Endometrium (tissue), 2 donors: ENCODE data around the gene PPEF2.

Experiments
- FAIRE-seq: peaks from 2 replicates; lab custom pipeline; 2012; peaks lifted over from hg19 to GRCh38; lab: Jason Lieb, UNC
- donor health status: control.
- donor health status: control.

Gene PPEF2

GRCh38 chr4:75831856-75832405, 70.3 kb downstream of the PPEF2 start:
- FAIRE-seq: no peak

GRCh38 chr4:75830906-75831305, 71.3 kb downstream of the PPEF2 start:
- no peak for FAIRE-seq

- FAIRE-seq: no peak
Observed at GRCh38 chr4:75823812-75824211, 78.4 kb downstream of the PPEF2 start.

GRCh38 chr4:75822416-75822815, 79.8 kb downstream of the PPEF2 start:
- no peak for FAIRE-seq

GRCh38 chr4:75821966-75822365, 80.3 kb downstream of the PPEF2 start:
- no peak for FAIRE-seq

GRCh38 chr4:75821216-75821615, 81.0 kb downstream of the PPEF2 start:
- no peak for FAIRE-seq

GRCh38 chr4:75820676-75821075, 81.6 kb downstream of the PPEF2 start:
- FAIRE-seq: no peak

- no peak for FAIRE-seq
Observed at GRCh38 chr4:75820197-75820596, 82.1 kb downstream of the PPEF2 start.

- FAIRE-seq: no peak
Observed at GRCh38 chr4:75819121-75819520, 83.1 kb downstream of the PPEF2 start.

GRCh38 chr4:75817901-75818300, 84.4 kb downstream of the PPEF2 start:
- FAIRE-seq: no peak
